T-helper 2 cell treated with Interferon-gamma antibody and Interleukin-4, amounts not matched to agents 5 μg/mL and 100 μg/mL, for 36 hours (primary cell): ENCODE results near the gene TMEM272.

Experiments
- DNase-seq: peaks from one replicate; pipeline ENCODE4 v3.0.0; 2021; ENCODE audit warnings: low spot score
- H3K27ac Mint-ChIP-seq: one replicate; pipeline ENCODE4 v1.8.0; 2021; ENCODE audit warnings: mild to moderate bottlenecking, mixed read lengths
- H3K27me3 Mint-ChIP-seq: one replicate; pipeline ENCODE4 v1.8.0; 2021; ENCODE audit warnings: low read depth, mixed read lengths
- H3K36me3 Mint-ChIP-seq: one replicate; pipeline ENCODE4 v1.8.0; 2021; ENCODE audit warnings: low read depth, mixed read lengths
- H3K4me1 Mint-ChIP-seq: one replicate; pipeline ENCODE4 v1.8.0; 2021; ENCODE audit warnings: low read depth, mixed read lengths
- H3K4me3 Mint-ChIP-seq: one replicate; pipeline ENCODE4 v1.8.0; 2022; ENCODE audit warnings: mild to moderate bottlenecking, moderate library complexity, mixed read lengths
- H3K9me3 Mint-ChIP-seq: one replicate; pipeline ENCODE4 v1.8.0; 2021; ENCODE audit warnings: mixed read lengths

The TMEM272 gene

DNA sequence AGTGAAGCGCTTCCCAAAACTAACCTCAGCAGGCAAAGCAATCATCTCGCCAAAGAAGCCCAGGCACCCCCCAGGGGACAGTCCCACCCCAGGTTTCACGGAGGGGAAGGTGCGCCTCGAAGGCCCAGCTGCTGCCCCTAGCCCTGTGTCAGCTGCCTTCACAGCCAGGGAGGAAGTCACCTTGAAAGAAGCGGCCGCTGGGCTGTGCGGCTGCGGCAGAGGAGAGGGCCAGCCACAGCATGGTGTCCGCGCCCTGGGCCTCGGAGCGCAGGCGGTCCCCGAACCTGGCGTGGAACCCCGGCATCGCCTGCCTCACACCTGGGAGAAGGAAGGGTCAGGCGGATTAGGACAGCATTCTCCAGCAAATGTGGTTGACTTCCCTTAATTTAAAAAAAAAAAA, 76.0 kb downstream of the TMEM272 start:
- no peaks in the 10 kb centered on the region for H3K27me3 Mint-ChIP-seq
- H3K4me1 Mint-ChIP-seq = peaks cover 15% of the 10 kb centered on the region
- no peak for DNase-seq
- no peak overlapping the region for H3K27ac Mint-ChIP-seq
- H3K9me3 Mint-ChIP-seq = no peaks in the 10 kb centered on the region
- peaks cover 3% of the 10 kb centered on the region for H3K36me3 Mint-ChIP-seq
- H3K4me3 Mint-ChIP-seq = no peak overlapping the region

DNA sequence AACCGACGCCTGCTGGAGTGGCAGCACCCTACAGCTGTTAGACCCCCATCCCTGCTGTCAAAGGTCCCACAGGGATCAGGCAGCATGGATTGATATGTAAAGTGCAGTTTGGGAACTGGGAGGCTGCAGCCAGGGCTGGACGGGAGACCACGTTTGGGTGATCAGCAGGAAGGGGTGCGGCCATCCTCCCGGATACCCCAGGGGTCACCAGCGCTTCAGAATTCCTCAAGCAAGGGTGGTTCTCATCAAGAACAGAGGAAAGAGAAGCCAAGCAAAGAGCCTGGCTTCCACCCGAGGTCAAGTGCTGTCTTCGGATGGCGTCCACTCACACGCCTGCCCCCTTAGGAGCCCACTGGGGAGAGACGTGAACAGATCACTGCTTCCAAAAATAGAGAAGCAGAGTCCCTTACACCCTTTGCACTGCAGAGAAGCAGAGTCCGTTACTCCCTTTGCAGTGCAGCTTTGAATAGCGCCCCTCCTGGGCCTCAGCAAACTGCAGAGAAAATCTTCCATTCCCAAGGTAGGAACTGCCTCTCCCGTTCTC, 76.5 kb downstream of the TMEM272 start:
- Mint-ChIP-seq H3K9me3 (no peaks in the 10 kb centered on the region), H3K4me3 (no peak overlapping the region), H3K36me3 (peaks cover 3% of the 10 kb centered on the region), H3K27me3 (no peaks in the 10 kb centered on the region), H3K4me1 (peaks cover 17% of the 10 kb centered on the region), H3K27ac (no peak overlapping the region)
- DNase-seq = no peak

GRCh38 chr13:51767100-51767499, 77.9 kb downstream of the TMEM272 start:
- Mint-ChIP-seq H3K27ac (no peak overlapping the region), H3K9me3 (no peaks in the 10 kb centered on the region), H3K36me3 (peaks cover 3% of the 10 kb centered on the region), H3K4me3 (no peak overlapping the region), H3K4me1 (peaks cover 17% of the 10 kb centered on the region), H3K27me3 (no peaks in the 10 kb centered on the region)
- no peak for DNase-seq

DNA sequence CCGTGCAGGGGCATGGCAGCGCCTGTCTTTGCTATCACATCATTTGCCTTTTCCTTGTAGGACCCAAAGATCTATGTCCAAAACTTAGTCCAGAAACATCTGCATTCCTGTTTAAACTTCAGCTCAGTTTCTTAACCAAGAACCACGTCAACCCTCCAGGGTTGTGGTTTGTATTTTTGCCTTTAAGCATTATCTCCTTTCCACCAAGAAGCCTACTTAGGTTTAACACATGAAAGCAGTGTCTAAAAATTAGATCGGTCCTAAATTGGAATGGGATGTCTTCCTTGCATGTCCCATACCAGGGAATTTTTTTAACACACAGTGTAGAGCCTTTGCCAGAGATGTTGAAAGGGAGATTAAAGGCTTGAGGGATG, 79.8 kb downstream of the TMEM272 start:
- Mint-ChIP-seq H3K9me3 (no peaks in the 10 kb centered on the region), H3K4me1 (peaks cover 17% of the 10 kb centered on the region), H3K36me3 (peaks cover 3% of the 10 kb centered on the region), H3K27me3 (no peaks in the 10 kb centered on the region), H3K27ac (peak overlapping the region; percentile 83), H3K4me3 (peak overlapping the region; percentile 83)
- no peak for DNase-seq

DNA sequence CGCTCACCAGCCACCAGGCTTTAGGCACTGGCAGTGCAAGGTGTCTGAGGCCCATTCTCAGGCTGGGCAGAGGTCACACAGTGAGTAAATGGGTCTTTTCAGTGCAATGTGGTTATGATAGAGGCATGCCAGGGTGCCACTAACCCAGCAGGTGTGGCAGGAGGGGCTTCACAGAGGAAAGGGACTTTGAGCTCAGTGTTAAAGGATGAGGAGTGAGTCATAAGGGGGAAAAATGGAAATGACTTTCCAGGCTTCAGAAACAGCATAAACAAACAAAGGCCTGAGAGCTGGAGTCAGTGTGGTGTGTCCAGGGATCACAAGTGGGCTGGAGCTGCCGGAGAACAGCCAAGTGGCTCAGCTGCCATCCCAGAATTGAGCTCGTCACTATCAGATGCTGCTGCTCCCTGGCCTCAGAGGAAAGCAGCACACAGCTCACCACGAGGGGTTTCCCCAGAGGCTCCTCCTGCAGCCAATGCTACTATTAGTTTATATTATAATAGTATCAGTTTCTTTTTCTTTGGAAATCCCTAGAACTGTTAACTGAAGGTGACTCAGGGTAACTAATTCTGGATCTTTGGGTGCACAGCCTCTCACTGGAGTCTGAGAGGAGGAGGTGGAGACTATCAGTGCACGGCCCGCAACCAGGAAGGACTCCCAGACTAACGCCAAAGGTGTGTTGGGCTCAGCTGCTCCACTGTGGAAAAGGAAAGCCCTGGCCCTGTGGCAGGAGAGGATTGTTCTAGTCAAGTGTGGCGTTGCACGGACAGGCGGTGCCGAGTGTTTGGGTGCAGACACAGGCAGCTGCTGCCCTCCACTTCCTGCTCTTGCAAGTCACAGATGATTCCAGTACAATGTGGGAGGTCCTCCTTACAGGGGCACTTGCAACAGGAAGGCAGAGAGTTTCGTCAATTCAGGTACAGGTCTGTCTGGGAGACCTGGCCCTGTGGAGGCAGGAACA, 80.5 kb downstream of the TMEM272 start:
- DNase-seq = peak; percentile 77
- peak overlapping the region; percentile 83 for H3K4me3 Mint-ChIP-seq
- H3K4me1 Mint-ChIP-seq = peaks cover 17% of the 10 kb centered on the region
- H3K27ac Mint-ChIP-seq = peak overlapping the region; percentile 83
- no peaks in the 10 kb centered on the region for H3K9me3 Mint-ChIP-seq
- H3K36me3 Mint-ChIP-seq = peaks cover 5% of the 10 kb centered on the region
- no peaks in the 10 kb centered on the region for H3K27me3 Mint-ChIP-seq

GRCh38 chr13:51763486-51763885, 81.5 kb downstream of the TMEM272 start:
- Mint-ChIP-seq H3K27ac (no peak overlapping the region), H3K4me1 (peaks cover 17% of the 10 kb centered on the region), H3K4me3 (no peak overlapping the region), H3K36me3 (peaks cover 5% of the 10 kb centered on the region), H3K27me3 (no peaks in the 10 kb centered on the region), H3K9me3 (no peaks in the 10 kb centered on the region)
- no peak for DNase-seq
